Motor neuron (in vitro differentiated cells): ENCODE results near the gene ABHD14A. TPM values are rescaled to one million over a fixed set of nuclear protein-coding genes. Genes with fewer than 3 reads are reported as not detected.

Experiments used
- ATAC-seq, 8 experiments: fragments of 200-7000 bp; cut with Tn5 transposase; replicated peaks in 6 of 8; 2 replicates each; pipeline ENCODE4 v1.8.0; 2021; ENCODE audit warnings: mild to moderate bottlenecking in 8 of 8, moderate library complexity in 8 of 8
- H3K27ac ChIP-seq, 2 donors: fragments of 250-450 bp; sonication (Bioruptor Pico); 2 replicates each; pipeline ENCODE4 v1.9.0; 2021; ENCODE audit warnings: antibody characterized with exemption in 2 of 2, mild to moderate bottlenecking in 2 of 2, moderate library complexity in 1 of 2
- H3K4me1 ChIP-seq, 2 donors: fragments of 250-450 bp; sonication (Bioruptor Pico); replicated peaks in 1 of 2; 2 replicates each; pipeline ENCODE4 v1.6.1; 2021; ENCODE audit warnings: antibody characterized with exemption in 2 of 2, mild to moderate bottlenecking in 2 of 2, moderate library complexity in 1 of 2
- H3K4me3 ChIP-seq, 5 donors: fragments of 250-450 bp; sonication (Bioruptor Pico); 2 replicates each; pipeline ENCODE4 v1.9.0; 2021; ENCODE audit warnings: antibody characterized with exemption in 5 of 5, mild to moderate bottlenecking in 5 of 5, moderate library complexity in 4 of 5
- WGBS, 10 experiments: fragments of 450-650 bp; shearing (Covaris generic); methylation state at CpG; one replicate each; pipeline ENCODE4 v1.0.0; 2022; 5-methylcytosine and 5-hydroxymethylcytosine counted together
- in situ Hi-C, 9 experiments: fragments of 400-800 bp; cut with MboI; loops; one replicate each; pipeline ENCODE4 v1.15.0; 2021; ENCODE audit warnings: low sequenced_read_pairs in 9 of 9, low pct_unique_long_range_greater_than_20kb in 2 of 9; ENCODE audit not compliant: unreplicated experiment in 9 of 9
- total RNA-seq, 8 experiments: library from RNA; unstranded; fragments of 300-600 nt; gene quantifications; 2 replicates each; pipeline versions ENCODE4 v1.2.3 to v1.2.4, GENCODE V29; 2022

The ABHD14A gene
- total RNA-seq, 8 experiments from 2014 or later: 7.4 to 46.3 (median 30.8) TPM

- Histone ChIP-seq H3K4me1 (peaks cover 42 to 43% of the 10 kb centered on the region in 2 donors), H3K4me3 (peak overlapping the region in 2 of 5 donors; percentile 81 to 87), H3K27ac (peak overlapping the region; percentile 20 to 57)
- in situ Hi-C loops: no loop called here
- WGBS, 10 experiments: no CpG with 5 or more reads among the region's 12 CpGs
- ATAC-seq: peak in 2 of 8 experiments; percentile 8 to 11
Observed at GRCh38 chr3:51963951-51964451, 10.9 kb upstream of the ABHD14A start.

GRCh38 chr3:51964521-51964920, 10.3 kb upstream of the ABHD14A start:
- H3K27ac ChIP-seq: peak overlapping the region; percentile 20 to 57
- peaks cover 46 to 48% of the 10 kb centered on the region in 2 donors for H3K4me1 ChIP-seq
- in situ Hi-C loops: no loop called here
- H3K4me3 ChIP-seq: peak overlapping the region in 3 of 5 donors; percentile 4 to 87 (median 81)
- ATAC-seq: no peak
- 80% methylated on average over 1 of the region's 4 CpGs; no CpG with 5 or more reads in 9 of the 10 experiments for WGBS, 10 experiments

GRCh38 chr3:51966016-51966415, 8.8 kb upstream of the ABHD14A start:
- in situ Hi-C loops: no loop called here
- 20% methylated on average over 1 of the region's 2 CpGs; no CpG with 5 or more reads in 9 of the 10 experiments for WGBS, 10 experiments
- peak overlapping the region; percentile 97 to 99 for H3K27ac ChIP-seq
- H3K4me3 ChIP-seq: peak overlapping the region; percentile 67 to 90 (median 86)
- peaks cover 46 to 48% of the 10 kb centered on the region in 2 donors for H3K4me1 ChIP-seq
- no peak for ATAC-seq

GRCh38 chr3:51966486-51966885, 8.4 kb upstream of the ABHD14A start:
- WGBS, 10 experiments: no CpG with 5 or more reads among the region's 5 CpGs
- in situ Hi-C loops: no loop called here
- H3K4me3 ChIP-seq: peak overlapping the region; percentile 67 to 90 (median 86)
- ATAC-seq: no peak
- peaks cover 46 to 48% of the 10 kb centered on the region in 2 donors for H3K4me1 ChIP-seq
- H3K27ac ChIP-seq: peak overlapping the region; percentile 97 to 99

- Histone ChIP-seq H3K4me3 (peak overlapping the region; percentile 67 to 90 (median 86)), H3K27ac (peak overlapping the region; percentile 97 to 99), H3K4me1 (peaks cover 46 to 48% of the 10 kb centered on the region in 2 donors)
- 11% methylated on average over 4 of the region's 33 CpGs; no CpG with 5 or more reads in 9 of the 10 experiments for WGBS, 10 experiments
- ATAC-seq: peak; percentile 2 to 18 (median 11)
- in situ Hi-C loops: no loop called here
Observed at GRCh38 chr3:51966922-51967383, 7.9 kb upstream of the ABHD14A start.

GRCh38 chr3:51967384-51968169, 7.3 kb upstream of the ABHD14A start, which contains the start of gene PCBP4:
PCBP4 (minus strand) TSS chr3:51967454; CDS start chr3:51961240, 6,214 bp downstream.
- peak; percentile 64 to 83 (median 69) for ATAC-seq
- WGBS, 10 experiments: no CpG with 5 or more reads among the region's 90 CpGs
- in situ Hi-C loops: no loop called here
- peak within 1 kb of the TSS; percentile 67 to 90 (median 86) for H3K4me3 ChIP-seq
- H3K4me1 ChIP-seq: peaks cover 46 to 48% of the 10 kb centered on the region in 2 donors
- H3K27ac ChIP-seq: peak within 1 kb of the TSS; percentile 97 to 99

- peak overlapping the region; percentile 67 to 90 (median 86) for H3K4me3 ChIP-seq
- in situ Hi-C loops: no loop called here
- peak; percentile 8 to 72 (median 54) for ATAC-seq
- H3K27ac ChIP-seq: peak overlapping the region; percentile 97 to 99
- no CpG with 5 or more reads among the region's 11 CpGs for WGBS, 10 experiments
- peaks cover 45 to 48% of the 10 kb centered on the region in 2 donors for H3K4me1 ChIP-seq
Observed at GRCh38 chr3:51968170-51968775, 6.6 kb upstream of the ABHD14A start.

- 79 to 100% (median 100%) methylated on average over 1 to 4 of the region's 6 CpGs; no CpG with 5 or more reads in 4 of the 10 experiments for WGBS, 10 experiments
- no peak for ATAC-seq
- Histone ChIP-seq H3K27ac (peak overlapping the region; percentile 97 to 99), H3K4me3 (peak overlapping the region in 4 of 5 donors; percentile 67 to 90 (median 84)), H3K4me1 (peaks cover 44 to 47% of the 10 kb centered on the region in 2 donors)
- in situ Hi-C loops: no loop called here
Observed at GRCh38 chr3:51968883-51969678, 5.8 kb upstream of the ABHD14A start.

GRCh38 chr3:51969841-51970240, 5.0 kb upstream of the ABHD14A start:
- Histone ChIP-seq H3K4me3 (no peak overlapping the region), H3K4me1 (peaks cover 43 to 46% of the 10 kb centered on the region in 2 donors), H3K27ac (peak overlapping the region in 1 of 2 donors; percentile 99)
- ATAC-seq: no peak
- WGBS, 10 experiments: no CpG with 5 or more reads among the region's 4 CpGs
- in situ Hi-C loops: no loop called here

GRCh38 chr3:51970606-51971300, 4.1 kb upstream of the ABHD14A start:
- no peak overlapping the region for H3K27ac ChIP-seq
- peaks cover 34 to 40% of the 10 kb centered on the region in 2 donors for H3K4me1 ChIP-seq
- 50 to 100% (median 100%) methylated on average over 1 to 4 of the region's 6 CpGs; no CpG with 5 or more reads in 5 of the 10 experiments for WGBS, 10 experiments
- in situ Hi-C loops: no loop called here
- no peak overlapping the region for H3K4me3 ChIP-seq
- no peak for ATAC-seq

GRCh38 chr3:51971350-51971749, 3.5 kb upstream of the ABHD14A start:
- no peak overlapping the region for H3K27ac ChIP-seq
- peaks cover 32 to 38% of the 10 kb centered on the region in 2 donors for H3K4me1 ChIP-seq
- 100% methylated on average over 1 to 3 of the region's 11 CpGs; no CpG with 5 or more reads in 7 of the 10 experiments for WGBS, 10 experiments
- H3K4me3 ChIP-seq: no peak overlapping the region
- in situ Hi-C loops: no loop called here
- ATAC-seq: no peak
